Activated T-cell treated with anti-CD3 and anti-CD28 coated beads, Interleukin-2, amount 50 U/mL, for 24 hours (primary cell): ENCODE data around the gene DIAPH2.

ENCODE experiments used
- DNase-seq: peaks from one replicate; pipeline ENCODE4 v3.0.0-alpha.2; 2020
- H3K27ac Mint-ChIP-seq: 2 replicates; pipeline ENCODE4 v1.8.0; 2020; ENCODE audit warnings: mild to moderate bottlenecking, mixed read lengths
- H3K27me3 Mint-ChIP-seq: 2 replicates; pipeline ENCODE4 v1.8.0; 2020; ENCODE audit warnings: mixed read lengths
- H3K36me3 Mint-ChIP-seq: 2 replicates; pipeline ENCODE4 v1.8.0; 2020; ENCODE audit warnings: low read depth, mixed read lengths
- H3K4me1 Mint-ChIP-seq: 2 replicates; pipeline ENCODE4 v1.8.0; 2020; ENCODE audit warnings: low read depth, mixed read lengths
- H3K4me3 Mint-ChIP-seq: 2 replicates; pipeline ENCODE4 v1.8.0; 2020; ENCODE audit warnings: mild to moderate bottlenecking, moderate library complexity, mixed read lengths
- H3K9me3 Mint-ChIP-seq: 2 replicates; pipeline ENCODE4 v1.8.0; 2020; ENCODE audit warnings: mixed read lengths

DIAPH2 gene

DNA sequence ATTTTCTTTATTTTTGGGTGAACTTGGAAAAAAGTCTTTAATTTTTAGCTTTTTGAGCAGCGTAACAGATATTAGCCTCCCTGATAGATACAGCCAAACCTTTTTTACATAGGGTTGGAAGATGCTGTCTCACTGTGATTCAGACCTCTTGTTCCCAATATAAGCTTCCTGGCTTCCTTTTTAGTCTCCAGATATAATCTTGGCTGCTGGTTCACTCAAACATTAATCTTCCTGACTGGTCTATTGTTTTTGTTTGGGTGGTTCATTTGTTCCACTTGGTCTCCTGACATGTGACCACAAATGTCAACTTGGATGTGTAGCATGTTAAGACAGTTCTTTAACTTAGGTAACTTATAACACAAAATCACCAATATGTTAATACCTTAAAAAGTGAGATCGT is 222.1 kb downstream of the DIAPH2 start:
- H3K27ac Mint-ChIP-seq = no peak overlapping the region
- no peak for DNase-seq
- H3K27me3 Mint-ChIP-seq = peaks cover 9% of the 10 kb centered on the region
- H3K4me3 Mint-ChIP-seq = no peak overlapping the region
- H3K4me1 Mint-ChIP-seq = peaks cover 9% of the 10 kb centered on the region
- no peaks in the 10 kb centered on the region for H3K36me3 Mint-ChIP-seq
- H3K9me3 Mint-ChIP-seq = no peaks in the 10 kb centered on the region

DNA sequence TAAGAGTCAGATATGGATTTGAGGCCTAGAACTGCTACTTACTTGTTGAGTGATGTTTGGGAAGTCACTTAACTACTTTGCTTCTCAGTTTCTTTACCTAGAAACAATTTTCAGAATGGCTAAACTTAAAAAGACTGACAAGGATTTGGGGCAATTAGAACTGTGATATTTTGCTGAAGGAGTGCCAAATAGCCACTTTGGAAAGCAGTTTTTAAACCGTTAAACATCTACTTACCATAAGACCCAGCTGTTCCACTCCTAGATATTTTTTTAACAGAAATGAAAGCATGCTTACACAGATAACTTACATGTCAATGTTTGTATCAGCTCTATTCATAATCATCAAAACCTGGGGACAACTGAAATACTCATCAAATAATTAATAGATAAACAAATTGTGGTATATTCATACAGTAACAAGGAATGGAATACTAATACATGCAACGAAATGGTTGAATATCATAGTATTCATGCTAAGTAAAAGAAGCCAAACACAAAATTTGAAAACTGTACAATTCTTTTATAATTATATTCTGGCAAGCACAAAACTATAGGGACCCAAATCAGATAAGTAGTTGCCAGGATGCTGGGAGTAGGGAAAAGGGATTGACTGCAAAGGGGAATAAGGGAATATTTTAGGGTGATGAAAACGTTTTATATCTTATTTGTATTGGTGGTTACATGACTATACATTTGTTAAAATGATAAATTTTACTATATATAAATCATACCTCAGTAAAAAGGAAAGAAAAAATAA is 223.1 kb downstream of the DIAPH2 start:
- no peak overlapping the region for H3K27ac Mint-ChIP-seq
- no peaks in the 10 kb centered on the region for H3K9me3 Mint-ChIP-seq
- DNase-seq = no peak
- peaks cover 3% of the 10 kb centered on the region for H3K27me3 Mint-ChIP-seq
- H3K4me3 Mint-ChIP-seq = no peak overlapping the region
- H3K36me3 Mint-ChIP-seq = no peaks in the 10 kb centered on the region
- peaks cover 9% of the 10 kb centered on the region for H3K4me1 Mint-ChIP-seq

DNA sequence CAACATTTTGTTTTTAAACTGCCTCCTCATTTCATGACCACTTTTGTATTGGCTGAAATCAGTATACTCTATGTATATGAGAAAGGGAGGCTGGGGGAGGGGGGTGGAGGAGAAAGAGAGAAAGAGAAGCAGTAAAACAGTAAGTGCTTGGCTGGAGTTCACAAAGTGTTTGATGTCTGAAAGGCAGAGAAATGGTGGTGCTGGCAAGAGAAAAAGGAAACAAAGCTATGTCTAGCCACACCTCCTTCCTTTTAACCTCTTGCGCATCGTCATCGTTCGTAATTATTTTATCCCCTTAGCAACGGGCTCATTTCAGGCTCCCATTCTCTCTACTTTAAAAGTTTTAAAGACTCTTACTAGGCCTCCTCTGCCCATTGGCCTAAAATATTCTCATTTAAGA is 224.6 kb downstream of the DIAPH2 start:
- Mint-ChIP-seq H3K4me3 (no peak overlapping the region), H3K36me3 (no peaks in the 10 kb centered on the region), H3K4me1 (peaks cover 9% of the 10 kb centered on the region), H3K27me3 (no peaks in the 10 kb centered on the region), H3K9me3 (no peaks in the 10 kb centered on the region), H3K27ac (peak overlapping the region; percentile 22)
- DNase-seq = no peak

DNA sequence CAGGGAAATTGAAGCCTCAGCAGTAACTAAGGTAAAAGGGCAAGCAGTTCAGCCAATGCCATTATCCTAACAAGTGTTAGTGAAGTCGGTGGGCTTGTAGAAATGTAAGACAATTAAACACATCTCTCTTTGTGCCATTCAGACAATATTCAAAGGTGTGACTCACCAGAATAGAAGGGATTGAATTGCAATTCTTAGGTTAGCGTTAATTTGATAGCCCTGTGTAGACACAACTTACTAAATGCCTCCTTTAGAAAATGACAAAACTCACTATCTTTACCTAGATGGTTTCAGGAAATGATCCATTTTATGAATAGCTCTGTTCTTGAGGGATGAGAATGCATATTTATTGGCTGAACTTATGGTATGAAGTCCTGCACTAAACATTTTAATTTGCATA is 234.2 kb downstream of the DIAPH2 start:
- H3K36me3 Mint-ChIP-seq = peaks cover 13% of the 10 kb centered on the region

DNA sequence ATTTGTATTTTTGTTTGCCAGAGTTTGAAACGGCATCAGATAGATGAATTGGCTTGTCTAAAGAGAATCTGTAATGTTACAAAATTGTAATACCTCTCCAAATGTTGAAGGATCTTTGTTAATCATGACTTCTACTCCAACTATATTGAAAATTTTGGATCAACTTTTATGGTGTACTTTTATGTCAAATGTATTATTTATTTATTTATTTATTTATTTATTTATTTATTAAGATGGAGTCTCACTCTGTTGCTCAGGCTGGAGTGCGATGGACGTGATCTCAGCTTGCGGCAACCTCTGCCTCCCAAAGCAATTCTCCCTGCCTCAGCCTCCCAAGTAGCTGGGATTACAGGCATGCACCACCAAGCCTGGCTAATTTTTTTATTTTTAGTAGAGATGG is 235.0 kb downstream of the DIAPH2 start:
- Mint-ChIP-seq H3K4me3 (no peak overlapping the region), H3K27ac (no peak overlapping the region), H3K36me3 (peaks cover 13% of the 10 kb centered on the region), H3K4me1 (no peaks in the 10 kb centered on the region), H3K27me3 (peaks cover 11% of the 10 kb centered on the region), H3K9me3 (no peaks in the 10 kb centered on the region)
- no peak for DNase-seq

More for the DNA sequence above, 234.2 kb downstream of the DIAPH2 start:
- Mint-ChIP-seq H3K4me1 (no peaks in the 10 kb centered on the region), H3K27ac (no peak overlapping the region), H3K4me3 (no peak overlapping the region), H3K9me3 (no peaks in the 10 kb centered on the region), H3K27me3 (peaks cover 11% of the 10 kb centered on the region)
- no peak for DNase-seq

DNA sequence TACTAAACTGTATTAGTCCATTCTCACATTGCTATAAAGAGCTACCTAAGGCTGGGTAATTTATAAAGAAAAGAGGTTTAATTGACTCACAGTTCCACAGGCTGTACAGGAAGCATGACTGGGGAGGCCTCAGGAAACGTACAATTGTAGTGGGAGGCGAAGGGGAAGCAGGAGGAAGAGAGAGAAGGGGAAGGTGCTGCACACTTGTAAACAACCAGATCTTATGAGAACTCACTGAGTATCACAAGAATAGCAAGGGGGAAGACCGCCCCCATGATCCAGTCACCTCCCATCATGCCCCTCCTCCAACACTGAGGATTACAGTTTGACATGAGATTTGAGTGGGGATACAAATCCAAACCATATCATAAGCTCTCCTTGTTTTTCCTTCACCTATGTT is 239.9 kb downstream of the DIAPH2 start:
- Mint-ChIP-seq H3K9me3 (no peaks in the 10 kb centered on the region), H3K27ac (no peak overlapping the region), H3K4me1 (no peaks in the 10 kb centered on the region), H3K27me3 (peaks cover 11% of the 10 kb centered on the region), H3K36me3 (peaks cover 3% of the 10 kb centered on the region), H3K4me3 (no peak overlapping the region)
- DNase-seq = no peak

DNA sequence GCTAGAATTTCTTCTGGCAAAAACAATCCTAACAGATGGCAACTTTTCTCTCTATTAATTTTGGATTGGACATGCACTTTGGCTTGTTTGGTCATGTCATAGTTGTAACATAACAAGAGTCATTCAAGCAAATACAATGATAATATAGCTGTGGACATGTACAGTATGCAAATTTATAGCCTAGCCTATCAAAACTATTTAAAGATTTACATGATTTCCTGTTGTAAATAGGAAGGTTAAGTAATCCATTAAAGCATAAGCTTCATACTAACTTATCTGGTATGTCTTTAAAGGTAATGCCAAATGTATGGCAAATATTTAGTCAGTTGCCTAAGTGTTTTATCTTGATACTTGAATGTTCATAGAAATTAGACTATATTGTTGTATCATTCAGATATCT is 244.4 kb downstream of the DIAPH2 start:
- H3K9me3 Mint-ChIP-seq = no peaks in the 10 kb centered on the region

DNA sequence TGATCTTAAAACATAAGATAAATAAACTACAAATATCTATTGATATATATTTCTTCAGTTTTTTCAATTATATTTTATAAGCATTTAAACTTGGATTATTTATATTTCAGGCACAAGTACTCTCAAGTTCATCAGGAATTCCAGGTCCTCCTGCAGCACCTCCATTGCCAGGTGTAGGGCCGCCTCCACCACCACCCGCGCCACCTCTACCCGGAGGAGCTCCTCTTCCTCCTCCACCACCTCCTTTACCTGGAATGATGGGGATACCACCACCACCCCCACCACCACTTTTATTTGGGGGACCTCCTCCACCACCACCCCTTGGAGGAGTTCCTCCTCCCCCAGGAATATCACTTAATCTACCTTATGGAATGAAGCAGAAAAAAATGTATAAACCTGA is 273.1 kb downstream of the DIAPH2 start:
- peaks cover 54% of the 10 kb centered on the region for H3K36me3 Mint-ChIP-seq
- H3K27ac Mint-ChIP-seq = no peak overlapping the region
- no peak for DNase-seq
- H3K27me3 Mint-ChIP-seq = no peaks in the 10 kb centered on the region
- peaks cover 23% of the 10 kb centered on the region for H3K9me3 Mint-ChIP-seq
- H3K4me3 Mint-ChIP-seq = no peak overlapping the region
- no peaks in the 10 kb centered on the region for H3K4me1 Mint-ChIP-seq

More for the DNA sequence above, 244.4 kb downstream of the DIAPH2 start:
- no peak for DNase-seq
- Mint-ChIP-seq H3K36me3 (no peaks in the 10 kb centered on the region), H3K4me3 (no peak overlapping the region), H3K27me3 (no peaks in the 10 kb centered on the region), H3K27ac (no peak overlapping the region), H3K4me1 (no peaks in the 10 kb centered on the region)

DNA sequence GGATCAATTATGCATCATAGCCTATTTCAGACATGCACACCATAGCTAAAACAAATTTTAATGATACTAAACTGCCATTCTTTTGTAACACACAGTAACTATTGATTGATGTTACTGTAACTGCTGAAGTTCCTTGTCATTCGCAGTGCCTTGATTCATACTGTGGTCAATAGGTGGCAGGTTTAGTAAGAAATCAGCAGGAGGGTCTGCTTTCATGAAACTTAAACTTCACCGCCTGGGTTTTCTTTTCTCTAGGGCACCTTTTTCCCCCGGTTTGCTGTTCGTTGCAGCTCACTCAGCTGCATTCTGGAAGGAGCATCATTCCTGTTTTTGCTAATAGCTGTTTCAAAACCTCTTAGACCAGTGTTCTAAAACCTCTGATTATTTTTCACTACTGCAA is 287.2 kb downstream of the DIAPH2 start:
- DNase-seq = no peak
- H3K27me3 Mint-ChIP-seq = no peaks in the 10 kb centered on the region
- H3K4me1 Mint-ChIP-seq = no peaks in the 10 kb centered on the region
- no peaks in the 10 kb centered on the region for H3K9me3 Mint-ChIP-seq
- H3K4me3 Mint-ChIP-seq = no peak overlapping the region
- no peak overlapping the region for H3K27ac Mint-ChIP-seq
- H3K36me3 Mint-ChIP-seq = peaks cover 16% of the 10 kb centered on the region

DNA sequence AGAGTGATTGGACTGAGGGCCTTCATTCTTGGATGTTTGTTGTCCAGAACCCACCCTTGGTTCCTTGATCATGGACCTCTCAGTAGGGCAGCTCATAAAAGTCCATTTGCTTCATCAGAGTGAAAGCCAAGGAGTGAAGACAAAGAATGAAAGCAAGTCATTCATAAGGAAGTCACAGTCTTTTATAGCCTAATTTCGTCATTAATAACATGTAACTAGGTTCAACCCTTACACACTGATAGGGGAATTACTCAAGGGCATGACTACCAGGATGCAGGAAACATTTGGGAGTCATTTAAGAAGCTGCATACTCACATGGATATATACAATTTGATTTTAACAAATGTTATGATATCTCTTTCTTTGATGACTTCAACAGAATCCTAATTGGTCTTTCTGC is 294.3 kb downstream of the DIAPH2 start:
- H3K36me3 Mint-ChIP-seq = peaks cover 3% of the 10 kb centered on the region
- no peak overlapping the region for H3K27ac Mint-ChIP-seq
- no peaks in the 10 kb centered on the region for H3K9me3 Mint-ChIP-seq
- H3K4me1 Mint-ChIP-seq = no peaks in the 10 kb centered on the region
- H3K4me3 Mint-ChIP-seq = no peak overlapping the region
- no peak for DNase-seq
- no peaks in the 10 kb centered on the region for H3K27me3 Mint-ChIP-seq

DNA sequence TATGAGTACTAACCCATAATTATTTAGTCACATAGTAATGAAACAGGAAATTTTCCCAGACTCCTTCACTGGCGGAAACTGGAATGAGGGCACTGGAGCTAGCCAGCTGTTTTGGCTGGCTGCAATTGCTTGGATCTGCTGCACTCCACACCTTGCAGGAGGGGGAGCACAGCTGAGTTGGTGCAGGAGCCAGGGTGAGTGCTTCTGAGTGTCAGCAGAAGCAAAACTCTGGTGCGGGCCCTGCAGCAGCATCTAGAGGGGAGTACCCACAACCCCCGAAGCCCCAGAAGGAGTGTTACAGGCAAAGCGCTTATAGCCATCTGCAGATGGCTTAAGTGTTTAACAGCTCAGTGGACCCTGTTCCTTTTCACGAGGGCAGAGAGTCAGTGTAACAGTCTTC is 295.1 kb downstream of the DIAPH2 start:
- Mint-ChIP-seq H3K27me3 (no peaks in the 10 kb centered on the region), H3K9me3 (no peaks in the 10 kb centered on the region), H3K36me3 (peaks cover 3% of the 10 kb centered on the region), H3K4me3 (no peak overlapping the region), H3K4me1 (no peaks in the 10 kb centered on the region), H3K27ac (no peak overlapping the region)
- no peak for DNase-seq

DNA sequence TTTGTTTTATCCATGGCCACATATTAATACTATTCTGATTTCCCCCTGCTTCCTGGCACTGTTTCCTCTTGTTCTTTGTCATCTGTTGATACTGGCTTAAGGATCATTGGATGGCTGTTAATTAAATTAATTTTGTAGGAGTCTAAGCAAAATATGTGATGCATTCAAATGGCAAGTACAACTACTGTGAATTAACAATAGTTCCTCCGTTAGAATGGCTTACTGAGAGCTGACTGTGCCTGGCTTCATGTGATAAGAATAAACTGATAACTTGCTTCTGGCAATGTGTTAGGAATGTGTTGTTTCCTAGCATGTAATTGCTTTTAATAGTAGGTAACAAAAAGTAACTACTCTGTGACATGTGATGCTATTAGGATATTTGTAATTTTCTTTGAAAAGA is 297.5 kb downstream of the DIAPH2 start:
- no peaks in the 10 kb centered on the region for H3K27me3 Mint-ChIP-seq
- DNase-seq = no peak
- H3K36me3 Mint-ChIP-seq = peaks cover 3% of the 10 kb centered on the region
- no peaks in the 10 kb centered on the region for H3K9me3 Mint-ChIP-seq
- no peak overlapping the region for H3K4me3 Mint-ChIP-seq
- no peaks in the 10 kb centered on the region for H3K4me1 Mint-ChIP-seq
- H3K27ac Mint-ChIP-seq = no peak overlapping the region

DNA sequence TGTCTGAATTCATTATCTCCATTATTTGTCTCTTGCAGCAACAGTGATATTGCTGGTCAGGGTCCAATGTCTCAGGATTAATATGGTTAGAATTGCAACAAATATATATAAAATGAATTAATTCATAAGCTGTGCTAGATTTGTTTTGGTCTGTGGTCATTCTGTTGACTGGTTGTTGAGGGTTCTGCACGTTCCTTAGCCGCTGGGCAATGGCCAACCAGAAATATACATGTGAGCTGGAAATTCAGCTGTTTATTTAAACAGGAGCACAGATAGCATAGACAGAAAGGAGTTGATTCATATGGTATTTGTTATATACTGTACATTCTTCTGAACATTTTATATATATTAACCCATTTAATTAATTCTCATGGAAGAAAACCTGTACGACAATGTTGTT is 299.9 kb downstream of the DIAPH2 start:
- no peaks in the 10 kb centered on the region for H3K4me1 Mint-ChIP-seq
- no peaks in the 10 kb centered on the region for H3K36me3 Mint-ChIP-seq
- H3K9me3 Mint-ChIP-seq = no peaks in the 10 kb centered on the region
- no peak for DNase-seq
- no peaks in the 10 kb centered on the region for H3K27me3 Mint-ChIP-seq
- H3K4me3 Mint-ChIP-seq = no peak overlapping the region
- no peak overlapping the region for H3K27ac Mint-ChIP-seq

DNA sequence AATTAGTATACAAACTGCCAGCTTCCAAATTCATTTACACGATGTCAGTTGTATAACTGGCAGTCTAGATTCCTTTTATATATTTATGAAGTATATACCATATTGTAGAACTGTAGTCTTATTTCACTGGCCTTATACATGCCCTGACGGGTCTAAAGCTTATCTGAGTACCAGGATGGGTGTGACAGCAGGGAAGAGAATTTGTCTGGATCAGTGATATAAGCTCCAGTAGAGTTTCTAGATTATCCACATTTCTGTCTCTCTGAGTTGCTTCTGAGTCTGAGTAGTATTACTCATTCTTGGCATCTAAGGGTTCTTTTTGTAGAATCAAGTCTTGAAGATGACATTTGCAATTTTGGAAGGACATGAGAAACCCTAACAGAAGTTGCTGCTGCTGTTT is 300.4 kb downstream of the DIAPH2 start:
- no peaks in the 10 kb centered on the region for H3K9me3 Mint-ChIP-seq
- H3K4me3 Mint-ChIP-seq = no peak overlapping the region
- H3K4me1 Mint-ChIP-seq = no peaks in the 10 kb centered on the region
- no peak for DNase-seq
- no peaks in the 10 kb centered on the region for H3K36me3 Mint-ChIP-seq
- H3K27me3 Mint-ChIP-seq = no peaks in the 10 kb centered on the region
- no peak overlapping the region for H3K27ac Mint-ChIP-seq

DNA sequence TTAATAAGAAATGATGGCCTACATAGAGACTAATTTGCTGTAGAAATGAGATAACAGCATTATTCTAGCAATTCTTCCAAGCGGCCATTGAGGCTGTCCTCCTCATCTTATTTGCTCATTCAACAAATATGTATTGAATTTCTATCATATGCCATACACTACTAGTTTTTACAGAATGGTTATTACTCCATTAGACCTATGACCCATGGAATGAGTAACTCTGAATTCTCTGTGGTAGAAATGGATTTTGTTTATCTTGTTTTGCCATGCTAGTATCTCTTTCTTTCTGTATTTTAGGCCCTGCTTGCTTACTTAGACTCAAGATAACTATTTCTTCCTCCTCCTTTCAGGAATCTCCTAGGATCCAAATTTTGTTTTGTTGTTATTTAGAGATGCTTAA is 302.6 kb downstream of the DIAPH2 start:
- no peak for DNase-seq
- Mint-ChIP-seq H3K27me3 (no peaks in the 10 kb centered on the region), H3K4me1 (no peaks in the 10 kb centered on the region), H3K36me3 (no peaks in the 10 kb centered on the region), H3K27ac (no peak overlapping the region), H3K4me3 (no peak overlapping the region), H3K9me3 (no peaks in the 10 kb centered on the region)
